K562 (cell line): ENCODE data around the gene TRAIP. TPM values are rescaled to one million over a fixed set of nuclear protein-coding genes. Genes with fewer than 3 reads are reported as not detected.

Experiments
- CBFB ChIP-seq: sonication (generic); formaldehyde crosslinking; IDR thresholded peaks from 2 replicates; pipeline ENCODE4 v1.4.0; 2020; ENCODE audit warnings: mild to moderate bottlenecking, missing genetic modification reagents
- CREB1 ChIP-seq, 2 experiments: sonication (generic) in 1 of 2; formaldehyde crosslinking in 1 of 2; IDR thresholded peaks; 2 replicates each; pipeline versions ENCODE4 v1.6.1 to v1.8.0; 2012 to 2022; ENCODE audit warnings: inconsistent platforms in 1 of 2, mild to moderate bottlenecking in 1 of 2, missing genetic modification reagents in 1 of 2, moderate library complexity in 1 of 2
- DMBX1 ChIP-seq: fragments of 250-450 bp; sonication (Bioruptor Pico); IDR thresholded peaks from 2 replicates; pipeline ENCODE4 v1.8.0; 2022; ENCODE audit warnings: inconsistent platforms, mild to moderate bottlenecking, moderate library complexity, borderline replicate concordance
- ESRRA ChIP-seq: fragments of 450-650 bp; IDR thresholded peaks from 2 replicates; pipeline ENCODE4 v1.6.1; 2014; ENCODE audit warnings: low read depth, mild to moderate bottlenecking, moderate library complexity, borderline replicate concordance
- HDAC1 ChIP-seq, 2 experiments: fragments of 450-650 bp; IDR thresholded peaks; 2 replicates each; pipeline ENCODE4 v1.6.1; 2016 to 2017; ENCODE audit warnings: inconsistent platforms in 1 of 2, mild to moderate bottlenecking in 1 of 2, moderate library complexity in 1 of 2
- HMG20A ChIP-seq: fragments of 450-650 bp; formaldehyde crosslinking; conservative IDR thresholded peaks from 2 replicates; pipeline ENCODE4 v1.4.0; 2020; ENCODE audit warnings: mild to moderate bottlenecking, mixed read lengths
- NCOA2 ChIP-seq, 2 experiments: fragments of 450-650 bp; IDR thresholded peaks; 2 replicates each; pipeline ENCODE4 v1.6.1; 2018; ENCODE audit warnings: mild to moderate bottlenecking in 2 of 2, moderate library complexity in 1 of 2; ENCODE audit not compliant: partially characterized antibody in 2 of 2
- POLR2G ChIP-seq: fragments of 200-400 bp; formaldehyde crosslinking; IDR thresholded peaks from 2 replicates; pipeline ENCODE4 v1.6.1; 2017; ENCODE audit warnings: low read depth, mild to moderate bottlenecking, antibody characterized with exemption, low read length, moderate library complexity
- SMARCA4 ChIP-seq: fragments of 450-650 bp; IDR thresholded peaks from 2 replicates; pipeline ENCODE4 v1.6.1; 2016
- ZFP36 ChIP-seq: fragments of 150-350 bp; IDR thresholded peaks from 2 replicates; pipeline ENCODE4 v1.6.1; 2018; ENCODE audit warnings: low read length, low read depth; ENCODE audit not compliant: partially characterized antibody
- ZNF444 ChIP-seq: fragments of 250-450 bp; sonication (Bioruptor Pico); IDR thresholded peaks from 2 replicates; pipeline ENCODE4 v1.4.0; 2020; ENCODE audit warnings: mild to moderate bottlenecking, moderate library complexity
- ZNF695 ChIP-seq: fragments of 450-650 bp; formaldehyde crosslinking; IDR thresholded peaks from 2 replicates; pipeline ENCODE4 v1.4.0; 2020; ENCODE audit warnings: mild to moderate bottlenecking, moderate library complexity
- polyA plus RNA-seq, 8 experiments: library from polyadenylated mRNA; depleted of rRNA in 4 of 8; stranded (reverse) in 5 of 8; unstranded in 3 of 8; fragments of >200 nt; fragmentation: Nextera tagmentation in 2 of 8; fragmentation: Illumina TruSeq in 1 of 8; extraction: Ambion mirVana in 2 of 8; extraction: Trizol in 1 of 8; gene quantifications; 2 replicates each; pipeline versions ENCODE4 v1.2.1 to v1.2.3, GENCODE V29; 2011 to 2014; ENCODE audit warnings: inconsistent platforms in 1 of 8, missing spikeins in 1 of 8
- total RNA-seq, 7 experiments: library from RNA; depleted of rRNA in 6 of 7; stranded (reverse); fragments of >200 nt in 6 of 7; fragmentation: Illumina TruSeq in 2 of 7; extraction: Trizol in 2 of 7; gene quantifications; 2 replicates each; pipeline versions ENCODE4 v1.2.1 to v1.2.3, GENCODE V29; 2011 to 2021; ENCODE audit warnings: low replicate concordance in 1 of 7
- TF ChIP-seq, protein P1 (sequence below): IDR thresholded peaks from 2 replicates; pipeline ENCODE4 v1.6.1; 2011; ENCODE audit not compliant: insufficient read length; ENCODE audit errors: extremely low read depth
- TF ChIP-seq, protein P2 (sequence below): fragments of 450-650 bp; IDR thresholded peaks from 2 replicates; pipeline ENCODE4 v1.6.1; 2016
- TF ChIP-seq, protein P3 (sequence below): fragments of 250-450 bp; sonication (Bioruptor Pico); IDR thresholded peaks from 2 replicates; pipeline ENCODE4 v1.5.1; 2021; ENCODE audit warnings: mild to moderate bottlenecking
- TF ChIP-seq, protein P4 (sequence below): sonication (generic); formaldehyde crosslinking; IDR thresholded peaks from 2 replicates; pipeline ENCODE4 v1.8.0; 2022; ENCODE audit warnings: mild to moderate bottlenecking, missing genetic modification reagents
- TF ChIP-seq, protein P5 (sequence below): fragments of 250-450 bp; sonication (Bioruptor Pico); IDR thresholded peaks from 2 replicates; pipeline ENCODE4 v1.6.1; 2021; ENCODE audit warnings: mild to moderate bottlenecking

Gene TRAIP
- total and polyA plus RNA-seq, 9 of the 15 experiments (the other 6 are each of a cell fraction or from before 2014, with no cell fraction given): 14.3 to 38.6 (median 21.2) TPM

DNA sequence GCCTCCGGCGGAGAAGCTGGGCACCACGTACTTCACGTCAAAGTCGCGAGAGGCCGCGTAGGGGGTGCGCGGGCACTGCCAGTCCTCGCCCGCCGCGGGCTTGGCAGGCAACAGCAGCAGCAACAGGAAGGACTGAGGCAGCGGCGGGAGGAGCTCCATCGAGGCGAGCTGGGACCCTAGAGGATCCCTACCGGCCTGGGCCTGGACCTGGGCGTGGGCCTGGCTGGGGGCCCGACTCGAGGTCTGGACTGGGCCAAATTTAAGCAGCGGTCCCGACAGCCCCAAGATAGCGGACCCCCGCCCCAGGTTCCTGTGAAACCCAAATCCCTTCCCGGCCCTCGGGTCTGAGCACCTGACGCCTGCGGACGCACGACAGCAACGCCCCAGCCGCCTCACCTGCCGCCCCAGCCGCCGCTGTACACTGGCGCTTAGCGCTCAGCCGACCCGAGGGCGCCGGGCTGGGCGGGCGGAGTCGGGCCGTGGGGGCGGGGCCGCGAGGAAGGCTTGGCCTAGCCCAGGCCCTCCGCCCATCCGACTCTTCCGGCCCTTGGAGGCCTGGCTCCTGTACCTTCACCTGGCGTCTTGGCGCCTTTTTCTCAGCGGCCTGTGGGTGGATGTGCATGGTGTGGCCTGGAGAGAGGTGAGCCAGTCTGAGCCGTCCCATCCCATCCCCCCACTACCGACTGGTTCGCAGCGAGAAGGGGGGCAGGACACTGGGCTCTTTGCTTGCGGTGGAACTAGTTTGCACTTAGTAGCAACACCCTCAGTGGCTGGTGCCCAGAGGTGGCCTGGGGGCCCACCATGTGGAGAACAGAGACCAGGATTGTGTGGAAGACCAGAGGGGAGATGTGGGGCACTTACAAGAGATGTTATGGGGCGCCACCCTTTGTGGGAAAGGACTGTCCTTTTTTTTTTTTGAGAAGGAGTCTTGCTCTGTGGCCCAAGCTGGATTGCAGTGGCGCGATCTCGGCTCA, 47.4 kb upstream of the TRAIP start, which contains the start of gene MST1R (continued):
- TF ChIP-seq HDAC1 (IDR thresholded peaks at IDR 0.05) (peak in 1 of 2 experiments; percentile 60; a peak in 2 of 4 replicates), ZNF695 (CRISPR knock-in tag) (no peak), ESRRA (0 out of 2 replicates have a peak, but pooled peaks have one; percentile 6), CBFB (no peak), ZNF444 (no peak), DMBX1 (CRISPR knock-in tag) (0 out of 2 replicates have a peak, but pooled peaks have one; percentile 28), NCOA2 (IDR thresholded peaks at IDR 0.05; ENCODE audit: partially characterized antibody in 2 of 2) (no peak), SMARCA4 (0 out of 2 replicates have a peak, but pooled peaks have one; percentile 38), ZFP36 (peak; percentile 16), CREB1 (IDR thresholded peaks at IDR 0.05) (peak; percentile 29; the same call in 1 of the 2 replicates), CREB1 (CRISPR knock-in tag; IDR thresholded peaks at IDR 0.05) (no peak; the same call in 1 of the 2 replicates), POLR2G (peak; percentile 91), HMG20A (CRISPR knock-in tag) (no peak)
- TF ChIP-seq, protein P1, sequence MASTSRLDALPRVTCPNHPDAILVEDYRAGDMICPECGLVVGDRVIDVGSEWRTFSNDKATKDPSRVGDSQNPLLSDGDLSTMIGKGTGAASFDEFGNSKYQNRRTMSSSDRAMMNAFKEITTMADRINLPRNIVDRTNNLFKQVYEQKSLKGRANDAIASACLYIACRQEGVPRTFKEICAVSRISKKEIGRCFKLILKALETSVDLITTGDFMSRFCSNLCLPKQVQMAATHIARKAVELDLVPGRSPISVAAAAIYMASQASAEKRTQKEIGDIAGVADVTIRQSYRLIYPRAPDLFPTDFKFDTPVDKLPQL: no peak
- TF ChIP-seq, protein P2, sequence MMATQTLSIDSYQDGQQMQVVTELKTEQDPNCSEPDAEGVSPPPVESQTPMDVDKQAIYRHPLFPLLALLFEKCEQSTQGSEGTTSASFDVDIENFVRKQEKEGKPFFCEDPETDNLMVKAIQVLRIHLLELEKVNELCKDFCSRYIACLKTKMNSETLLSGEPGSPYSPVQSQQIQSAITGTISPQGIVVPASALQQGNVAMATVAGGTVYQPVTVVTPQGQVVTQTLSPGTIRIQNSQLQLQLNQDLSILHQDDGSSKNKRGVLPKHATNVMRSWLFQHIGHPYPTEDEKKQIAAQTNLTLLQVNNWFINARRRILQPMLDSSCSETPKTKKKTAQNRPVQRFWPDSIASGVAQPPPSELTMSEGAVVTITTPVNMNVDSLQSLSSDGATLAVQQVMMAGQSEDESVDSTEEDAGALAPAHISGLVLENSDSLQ: no peak
- TF ChIP-seq, protein P3, sequence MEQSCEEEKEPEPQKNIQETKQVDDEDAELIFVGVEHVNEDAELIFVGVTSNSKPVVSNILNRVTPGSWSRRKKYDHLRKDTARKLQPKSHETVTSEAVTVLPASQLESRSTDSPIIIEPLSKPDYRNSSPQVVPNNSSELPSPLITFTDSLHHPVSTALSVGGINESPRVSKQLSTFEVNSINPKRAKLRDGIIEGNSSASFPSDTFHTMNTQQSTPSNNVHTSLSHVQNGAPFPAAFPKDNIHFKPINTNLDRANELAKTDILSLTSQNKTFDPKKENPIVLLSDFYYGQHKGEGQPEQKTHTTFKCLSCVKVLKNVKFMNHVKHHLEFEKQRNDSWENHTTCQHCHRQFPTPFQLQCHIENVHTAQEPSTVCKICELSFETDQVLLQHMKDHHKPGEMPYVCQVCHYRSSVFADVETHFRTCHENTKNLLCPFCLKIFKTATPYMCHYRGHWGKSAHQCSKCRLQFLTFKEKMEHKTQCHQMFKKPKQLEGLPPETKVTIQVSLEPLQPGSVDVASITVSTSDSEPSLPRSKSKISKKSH (CRISPR knock-in tag): no peak
- TF ChIP-seq, protein P4, sequence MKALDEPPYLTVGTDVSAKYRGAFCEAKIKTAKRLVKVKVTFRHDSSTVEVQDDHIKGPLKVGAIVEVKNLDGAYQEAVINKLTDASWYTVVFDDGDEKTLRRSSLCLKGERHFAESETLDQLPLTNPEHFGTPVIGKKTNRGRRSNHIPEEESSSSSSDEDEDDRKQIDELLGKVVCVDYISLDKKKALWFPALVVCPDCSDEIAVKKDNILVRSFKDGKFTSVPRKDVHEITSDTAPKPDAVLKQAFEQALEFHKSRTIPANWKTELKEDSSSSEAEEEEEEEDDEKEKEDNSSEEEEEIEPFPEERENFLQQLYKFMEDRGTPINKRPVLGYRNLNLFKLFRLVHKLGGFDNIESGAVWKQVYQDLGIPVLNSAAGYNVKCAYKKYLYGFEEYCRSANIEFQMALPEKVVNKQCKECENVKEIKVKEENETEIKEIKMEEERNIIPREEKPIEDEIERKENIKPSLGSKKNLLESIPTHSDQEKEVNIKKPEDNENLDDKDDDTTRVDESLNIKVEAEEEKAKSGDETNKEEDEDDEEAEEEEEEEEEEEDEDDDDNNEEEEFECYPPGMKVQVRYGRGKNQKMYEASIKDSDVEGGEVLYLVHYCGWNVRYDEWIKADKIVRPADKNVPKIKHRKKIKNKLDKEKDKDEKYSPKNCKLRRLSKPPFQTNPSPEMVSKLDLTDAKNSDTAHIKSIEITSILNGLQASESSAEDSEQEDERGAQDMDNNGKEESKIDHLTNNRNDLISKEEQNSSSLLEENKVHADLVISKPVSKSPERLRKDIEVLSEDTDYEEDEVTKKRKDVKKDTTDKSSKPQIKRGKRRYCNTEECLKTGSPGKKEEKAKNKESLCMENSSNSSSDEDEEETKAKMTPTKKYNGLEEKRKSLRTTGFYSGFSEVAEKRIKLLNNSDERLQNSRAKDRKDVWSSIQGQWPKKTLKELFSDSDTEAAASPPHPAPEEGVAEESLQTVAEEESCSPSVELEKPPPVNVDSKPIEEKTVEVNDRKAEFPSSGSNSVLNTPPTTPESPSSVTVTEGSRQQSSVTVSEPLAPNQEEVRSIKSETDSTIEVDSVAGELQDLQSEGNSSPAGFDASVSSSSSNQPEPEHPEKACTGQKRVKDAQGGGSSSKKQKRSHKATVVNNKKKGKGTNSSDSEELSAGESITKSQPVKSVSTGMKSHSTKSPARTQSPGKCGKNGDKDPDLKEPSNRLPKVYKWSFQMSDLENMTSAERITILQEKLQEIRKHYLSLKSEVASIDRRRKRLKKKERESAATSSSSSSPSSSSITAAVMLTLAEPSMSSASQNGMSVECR (CRISPR knock-in tag): peak; percentile 44; the same call in 1 of the 2 replicates
- TF ChIP-seq, protein P5, sequence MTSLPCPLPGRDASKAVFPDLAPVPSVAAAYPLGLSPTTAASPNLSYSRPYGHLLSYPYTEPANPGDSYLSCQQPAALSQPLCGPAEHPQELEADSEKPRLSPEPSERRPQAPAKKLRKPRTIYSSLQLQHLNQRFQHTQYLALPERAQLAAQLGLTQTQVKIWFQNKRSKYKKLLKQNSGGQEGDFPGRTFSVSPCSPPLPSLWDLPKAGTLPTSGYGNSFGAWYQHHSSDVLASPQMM: no peak
